ENCODE data around the gene WAC. TPM values are rescaled to one million over a fixed set of nuclear protein-coding genes. Genes with fewer than 3 reads are reported as not detected.

WAC gene
- total RNA-seq, 4 donors from 2014 or later = 66.6 to 102 (median 78.9) TPM

GRCh38 chr10:28595613-28596012, 62.7 kb downstream of the WAC start:
- Histone ChIP-seq H3K27ac (no peak overlapping the region), H3K36me3 (peaks cover 0 to 27% (median 11%) of the 10 kb centered on the region in 4 donors), H3K4me3 (no peak overlapping the region), H3K4me1 (peaks cover 0 to 39% (median 10%) of the 10 kb centered on the region in 4 donors), H3K27me3 (no peaks in the 10 kb centered on the region), H3K9me3 (no peaks in the 10 kb centered on the region)
- WGBS, 2 donors (ENCODE audit: low coverage in 1 of 2) = 82% methylated on average over 3 of the region's 3 CpGs; no CpG with 5 or more reads in 1 of the 2 donors
- intact Hi-C loops (cut with DNase I; ENCODE audit: low total_unique reads) = no loop called here
- in situ Hi-C loops (cut with MboI; ENCODE audit: low pct_ligation_motif_present in 1 of 4, low pct_unique_long_range_greater_than_20kb in 1 of 4, low sequenced_read_pairs in 3 of 4) = loop anchor here in 1 of 4 donors (25.0 kb wide), 1 partner anchor 158 kb away; no protein-coding TSS in a partner anchor
- DNase-seq = no peak
- TF ChIP-seq POLR2A (IDR thresholded peaks at IDR 0.05) = no peak
- no peak for TF ChIP-seq EP300 (IDR thresholded peaks at IDR 0.05; ENCODE audit: low read depth)
- TF ChIP-seq, protein P1, sequence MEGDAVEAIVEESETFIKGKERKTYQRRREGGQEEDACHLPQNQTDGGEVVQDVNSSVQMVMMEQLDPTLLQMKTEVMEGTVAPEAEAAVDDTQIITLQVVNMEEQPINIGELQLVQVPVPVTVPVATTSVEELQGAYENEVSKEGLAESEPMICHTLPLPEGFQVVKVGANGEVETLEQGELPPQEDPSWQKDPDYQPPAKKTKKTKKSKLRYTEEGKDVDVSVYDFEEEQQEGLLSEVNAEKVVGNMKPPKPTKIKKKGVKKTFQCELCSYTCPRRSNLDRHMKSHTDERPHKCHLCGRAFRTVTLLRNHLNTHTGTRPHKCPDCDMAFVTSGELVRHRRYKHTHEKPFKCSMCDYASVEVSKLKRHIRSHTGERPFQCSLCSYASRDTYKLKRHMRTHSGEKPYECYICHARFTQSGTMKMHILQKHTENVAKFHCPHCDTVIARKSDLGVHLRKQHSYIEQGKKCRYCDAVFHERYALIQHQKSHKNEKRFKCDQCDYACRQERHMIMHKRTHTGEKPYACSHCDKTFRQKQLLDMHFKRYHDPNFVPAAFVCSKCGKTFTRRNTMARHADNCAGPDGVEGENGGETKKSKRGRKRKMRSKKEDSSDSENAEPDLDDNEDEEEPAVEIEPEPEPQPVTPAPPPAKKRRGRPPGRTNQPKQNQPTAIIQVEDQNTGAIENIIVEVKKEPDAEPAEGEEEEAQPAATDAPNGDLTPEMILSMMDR (IDR thresholded peaks at IDR 0.05) = no peak
- TF ChIP-seq POLR2AphosphoS5 (IDR thresholded peaks at IDR 0.05) = no peak

DNA sequence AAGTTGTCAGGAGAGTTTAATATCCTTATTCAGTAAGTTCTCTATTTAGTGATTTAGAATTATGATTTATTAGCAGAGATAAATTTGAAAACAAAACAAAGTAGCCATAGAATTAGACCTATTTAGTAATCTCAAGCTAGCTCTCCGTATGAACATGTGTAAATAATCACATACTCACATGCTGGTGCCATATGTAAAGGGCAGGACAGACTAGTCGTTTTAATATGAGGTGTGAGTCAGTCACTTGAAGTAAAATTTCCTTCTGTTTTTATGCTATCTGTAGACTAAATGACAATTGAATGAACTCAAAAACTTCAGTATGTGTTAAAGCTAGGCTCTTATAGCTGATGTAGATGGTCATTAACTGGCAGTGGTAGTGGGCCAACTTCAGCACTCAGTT, 67.1 kb downstream of the WAC start:
- Histone ChIP-seq H3K4me3 (no peak overlapping the region), H3K27ac (no peak overlapping the region), H3K4me1 (peaks cover 5 to 34% (median 10%) of the 10 kb centered on the region in 4 donors), H3K27me3 (no peaks in the 10 kb centered on the region), H3K36me3 (peaks cover 0 to 5% (median 0%) of the 10 kb centered on the region in 4 donors), H3K9me3 (no peaks in the 10 kb centered on the region)
- in situ Hi-C loops (cut with MboI; ENCODE audit: low pct_ligation_motif_present in 1 of 4, low pct_unique_long_range_greater_than_20kb in 1 of 4, low sequenced_read_pairs in 3 of 4) (loop anchor here in 1 of 4 donors (25.0 kb wide), 1 partner anchor 163 kb away; no protein-coding TSS in a partner anchor), intact Hi-C loops (cut with DNase I; ENCODE audit: low total_unique reads) (no loop called here)
- TF ChIP-seq POLR2AphosphoS5 (IDR thresholded peaks at IDR 0.05) = no peak
- no peak for TF ChIP-seq POLR2A (IDR thresholded peaks at IDR 0.05)
- TF ChIP-seq EP300 (IDR thresholded peaks at IDR 0.05; ENCODE audit: low read depth) = no peak
- TF ChIP-seq, protein P1 (IDR thresholded peaks at IDR 0.05) = no peak
- WGBS, 2 donors (ENCODE audit: low coverage in 1 of 2) = 72 to 87% methylated on average over 2 of the region's 2 CpGs
- DNase-seq = no peak

GRCh38 chr10:28601012-28601411, 68.1 kb downstream of the WAC start:
- peaks cover 5 to 35% (median 7%) of the 10 kb centered on the region in 4 donors for H3K4me1 ChIP-seq
- whole genome bisulfite sequencing, 2 donors (ENCODE audit: low coverage in 1 of 2) = 85 to 95% methylated on average over 4 of the region's 4 CpGs
- no peak overlapping the region for H3K27ac ChIP-seq
- H3K27me3 ChIP-seq = no peaks in the 10 kb centered on the region
- no peaks in the 10 kb centered on the region for H3K9me3 ChIP-seq
- TF ChIP-seq, protein P1 (IDR thresholded peaks at IDR 0.05) = no peak
- TF ChIP-seq POLR2AphosphoS5 (IDR thresholded peaks at IDR 0.05) = no peak
- no peak for TF ChIP-seq EP300 (IDR thresholded peaks at IDR 0.05; ENCODE audit: low read depth)
- TF ChIP-seq POLR2A (IDR thresholded peaks at IDR 0.05) = no peak
- no peak overlapping the region for H3K4me3 ChIP-seq
- no peak for DNase-seq
- intact Hi-C loops (cut with DNase I; ENCODE audit: low total_unique reads) = no loop called here
- peaks cover 0 to 5% (median 0%) of the 10 kb centered on the region in 4 donors for H3K36me3 ChIP-seq
- in situ Hi-C loops (cut with MboI; ENCODE audit: low pct_ligation_motif_present in 1 of 4, low pct_unique_long_range_greater_than_20kb in 1 of 4, low sequenced_read_pairs in 3 of 4) = loop anchor here in 1 of 4 donors (25.0 kb wide), 1 partner anchor 164 kb away; no protein-coding TSS in a partner anchor

DNA sequence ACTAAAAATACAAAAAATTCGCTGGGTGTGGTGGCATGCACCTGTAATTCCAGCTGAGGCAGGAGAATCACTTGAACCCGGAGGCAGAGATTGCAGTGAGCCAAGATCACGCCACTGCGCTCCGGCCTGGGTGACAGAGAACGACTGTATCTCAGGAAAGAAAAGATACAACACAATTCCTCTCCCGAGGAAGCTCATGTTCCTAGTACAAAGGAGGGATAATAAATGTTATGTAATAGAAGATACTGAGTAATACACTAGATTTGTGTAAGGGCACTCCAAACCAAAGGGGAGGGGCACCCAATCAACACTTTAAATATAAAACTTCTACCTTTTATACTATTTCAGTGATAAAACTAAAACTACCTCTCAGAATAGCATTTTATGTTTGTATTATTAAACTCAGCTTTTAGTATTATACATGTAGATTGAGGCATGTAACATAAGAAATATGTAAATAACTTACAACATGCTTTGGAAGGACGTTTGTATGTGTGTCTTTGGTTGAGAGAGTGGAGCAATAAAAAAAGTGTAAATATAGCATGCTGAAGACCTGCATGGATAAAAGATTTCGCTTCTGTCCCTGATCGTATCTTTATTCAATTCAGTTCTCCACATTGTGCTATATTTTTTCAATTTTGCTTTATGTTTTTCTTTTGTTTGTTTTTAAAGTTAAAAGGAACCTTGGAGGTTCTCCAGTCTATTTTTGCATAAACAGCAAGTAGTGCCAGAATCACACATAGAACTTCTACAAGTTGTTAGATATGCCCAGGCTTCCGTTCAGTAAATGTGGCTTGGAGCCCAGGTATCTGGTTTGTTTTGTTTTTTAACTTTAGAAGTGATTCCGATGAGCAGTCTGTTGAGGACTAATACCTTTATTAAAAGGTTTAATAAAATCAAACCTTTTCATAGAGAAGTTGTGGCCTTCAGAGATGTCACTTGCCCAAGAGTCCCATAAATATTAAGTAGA, 71.9 kb downstream of the WAC start:
- intact Hi-C loops (cut with DNase I; ENCODE audit: low total_unique reads) = no loop called here
- Histone ChIP-seq H3K36me3 (peaks cover 0 to 21% (median 0%) of the 10 kb centered on the region in 4 donors), H3K27me3 (no peaks in the 10 kb centered on the region), H3K4me1 (peaks cover 0 to 22% (median 5%) of the 10 kb centered on the region in 4 donors), H3K27ac (no peak overlapping the region), H3K4me3 (no peak overlapping the region), H3K9me3 (no peaks in the 10 kb centered on the region)
- 62 to 66% methylated on average over 6 to 12 of the region's 12 CpGs for WGBS, 2 donors (ENCODE audit: low coverage in 1 of 2)
- in situ Hi-C loops (cut with MboI; ENCODE audit: low pct_ligation_motif_present in 1 of 4, low pct_unique_long_range_greater_than_20kb in 1 of 4, low sequenced_read_pairs in 3 of 4) = loop anchor here in 1 of 4 donors (25.0 kb wide), 1 partner anchor 168 kb away; no protein-coding TSS in a partner anchor
- DNase-seq = no peak
- TF ChIP-seq POLR2AphosphoS5 (IDR thresholded peaks at IDR 0.05) (no peak), POLR2A (IDR thresholded peaks at IDR 0.05) (no peak), EP300 (IDR thresholded peaks at IDR 0.05; ENCODE audit: low read depth) (no peak)
- TF ChIP-seq, protein P1 (IDR thresholded peaks at IDR 0.05) = no peak

Data from transverse colon (tissue), 4 donors.